NCI-H128 (cell line): ENCODE measurements around the gene RAB1A.
A peak's percentile ranks its signal among the peaks of the same experiment; 100 is the strongest.
"Not testable (repeated sequence)": the region's sequence is repeated elsewhere in the genome, so short reads cannot be mapped to it uniquely, and the experiment has no call there.

Source experiments
- DNase-seq: peaks from one replicate; lab custom pipeline; 2025; ENCODE audit not compliant: unreplicated experiment; lab: John Stamatoyannopoulos, UW

Gene RAB1A

GRCh38 chr2:65129826-65130663, at the start of gene RAB1A:
Gene RAB1A (minus strand): TSS chr2:65130106. CDS start chr2:65129915, 191 bp downstream.
- DNase-seq = peak; percentile 93

- DNase-seq = no peak
Observed at GRCh38 chr2:65177751-65178442, 48.0 kb upstream of the RAB1A start.

DNA sequence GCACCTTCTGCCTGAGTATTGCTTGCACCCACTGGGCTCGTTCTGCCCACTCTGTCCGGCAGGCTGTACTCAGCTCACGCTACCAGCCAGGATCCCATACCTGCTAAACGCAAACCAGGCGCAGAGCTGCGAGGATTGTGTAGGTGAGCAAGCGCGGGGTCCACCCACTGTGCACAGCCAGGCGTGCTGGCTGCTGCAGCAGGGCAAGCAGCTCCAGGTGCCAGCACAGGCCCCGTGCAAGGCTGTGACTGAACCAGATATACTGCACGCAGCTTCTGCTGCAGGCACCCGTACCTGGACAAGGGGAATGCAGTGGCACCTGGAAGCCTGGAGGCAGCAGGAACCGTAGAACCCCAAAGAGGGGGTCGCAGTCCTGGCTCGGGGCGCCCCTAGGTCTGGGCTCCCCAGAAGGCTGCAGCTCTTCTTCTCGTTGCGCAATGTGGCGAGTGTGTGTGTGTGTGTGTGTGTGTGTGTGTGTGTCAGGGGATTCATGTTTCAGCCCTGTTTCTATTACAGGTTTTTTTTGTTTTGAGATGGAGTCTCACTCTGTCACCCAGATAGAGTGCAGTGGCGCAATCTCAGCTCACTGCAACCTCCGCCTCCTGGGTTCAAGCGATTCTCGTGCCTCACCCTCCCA, 46.1 kb upstream of the RAB1A start:
- no peak for DNase-seq

DNA sequence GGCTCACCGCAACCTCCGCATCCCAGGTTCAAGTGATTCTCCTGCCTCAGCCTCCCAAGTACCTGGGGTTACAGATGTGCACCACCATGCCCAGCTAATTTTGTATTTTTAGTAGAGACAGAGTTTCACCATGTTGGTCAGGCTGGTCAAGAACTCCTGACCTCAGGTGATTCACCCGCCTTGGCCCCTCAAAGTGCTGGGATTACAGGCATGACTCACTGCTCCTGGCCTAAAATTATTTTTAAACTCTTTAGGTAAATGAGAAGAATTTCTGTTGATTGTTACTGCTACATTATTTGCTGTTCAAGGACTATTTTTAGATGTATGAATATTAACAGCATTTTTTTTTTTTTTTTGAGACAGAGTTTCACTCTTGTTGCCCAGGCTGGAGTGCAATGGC, 44.1 kb upstream of the RAB1A start:
- not testable (repeated sequence) for DNase-seq

DNA sequence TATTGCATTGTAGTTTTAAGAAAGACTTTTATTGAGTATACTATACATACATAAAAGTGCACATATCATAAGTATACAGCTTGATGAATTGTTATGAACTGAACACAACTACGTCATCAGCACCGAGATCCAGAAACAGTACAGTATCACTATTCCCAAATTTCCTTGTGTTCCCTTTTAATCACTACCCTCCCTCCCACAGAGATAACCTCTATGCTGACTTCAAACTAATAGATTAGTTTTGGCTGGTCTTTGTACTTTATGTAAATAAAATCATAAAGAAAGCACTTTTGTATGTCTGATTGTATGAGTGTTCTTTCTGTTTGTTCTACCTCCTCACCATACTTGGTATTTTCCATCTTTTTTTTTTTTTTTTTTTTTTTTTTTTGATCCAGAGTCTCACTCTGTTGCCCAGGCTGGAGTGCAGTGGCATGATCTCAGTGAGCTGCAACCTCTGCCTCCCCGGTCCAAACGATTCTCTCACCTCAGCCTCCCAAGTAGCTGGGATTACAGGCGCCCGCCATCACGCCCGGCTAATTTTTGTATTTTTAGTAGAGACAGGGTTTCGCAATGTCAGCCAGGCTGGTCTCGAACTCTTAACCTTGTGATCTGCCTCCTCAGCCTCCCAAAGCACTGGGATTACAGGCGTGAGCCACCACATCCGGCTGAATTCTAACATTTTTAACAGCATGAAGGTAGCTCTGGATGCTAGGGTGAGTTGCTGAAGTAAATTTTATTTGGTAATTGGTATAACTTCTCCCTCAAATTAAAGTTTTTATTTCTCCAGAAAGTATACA, 43.3 kb upstream of the RAB1A start:
- no peak for DNase-seq

GRCh38 chr2:65170611-65171477, 40.9 kb upstream of the RAB1A start:
- not testable (repeated sequence) for DNase-seq

DNA sequence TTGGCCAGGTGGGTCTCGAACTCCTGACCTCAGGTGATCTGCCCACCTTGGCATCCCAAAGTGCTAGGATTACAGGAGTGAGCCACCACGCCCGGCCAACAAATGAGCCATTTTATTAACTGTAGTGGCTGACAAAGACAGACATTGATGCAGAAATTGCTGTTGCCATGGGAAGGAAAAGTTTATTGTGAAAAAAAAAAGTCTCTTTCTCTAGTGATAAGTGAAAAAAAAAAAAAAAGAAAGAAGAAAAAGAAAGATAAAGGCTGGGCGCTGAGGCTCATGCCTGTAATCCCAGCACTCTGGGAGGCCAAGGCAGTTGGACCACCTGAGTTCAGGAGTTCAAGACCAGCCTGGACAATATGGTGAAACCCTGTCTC, 39.8 kb upstream of the RAB1A start:
- DNase-seq = no peak

GRCh38 chr2:65165558-65165957, 35.7 kb upstream of the RAB1A start:
- DNase-seq = no peak

DNA sequence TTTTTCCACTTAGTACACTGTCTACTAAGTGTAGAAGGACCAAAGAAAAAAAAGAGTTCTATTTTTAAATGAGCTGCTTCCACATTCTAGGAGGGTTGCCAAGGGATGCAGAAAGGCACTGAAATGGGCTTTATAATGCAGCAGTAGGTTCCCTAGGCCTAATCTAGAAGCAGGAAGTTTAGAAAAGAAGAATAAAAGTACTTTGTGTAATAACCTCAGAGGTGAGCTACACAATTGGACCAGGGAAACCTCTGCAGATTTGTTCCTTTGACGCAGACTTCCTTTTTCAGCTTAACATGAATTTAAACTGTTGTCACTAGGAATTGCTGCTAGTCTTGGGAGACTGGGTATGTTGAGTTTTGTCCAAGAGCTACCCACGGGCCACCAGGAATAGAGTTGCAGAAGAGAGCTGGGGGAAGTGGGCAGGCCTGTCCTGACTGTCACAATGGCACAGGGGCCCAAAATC, 34.6 kb upstream of the RAB1A start:
- no peak for DNase-seq

DNA sequence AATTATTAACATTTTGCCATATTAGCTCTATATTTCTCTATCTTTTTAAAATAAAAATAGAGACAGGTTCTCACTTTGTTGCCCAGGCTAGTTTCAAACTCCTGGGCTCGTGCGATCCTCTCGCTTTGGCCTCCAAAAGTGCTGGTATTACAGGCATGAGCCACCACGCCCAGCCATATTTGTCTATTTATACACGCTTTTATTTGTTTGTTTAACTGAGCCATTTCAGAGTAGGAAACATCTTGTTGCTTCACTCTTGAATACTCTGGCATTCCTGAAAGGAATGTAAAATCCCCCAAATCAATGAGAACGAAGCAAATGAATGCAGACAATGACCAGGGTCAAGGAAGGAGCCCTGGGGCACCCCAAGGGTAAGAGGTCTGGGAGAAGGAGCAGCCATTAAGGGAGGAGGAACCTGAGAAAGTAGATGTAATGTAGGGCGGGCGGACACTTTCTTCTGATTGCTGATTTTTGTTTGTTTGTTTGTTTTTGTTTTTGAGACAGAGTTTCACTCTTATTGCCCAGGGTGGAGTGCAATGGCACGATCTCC, 31.7 kb upstream of the RAB1A start:
- DNase-seq = no peak

- DNase-seq = no peak
Observed at GRCh38 chr2:65159906-65160305, 30.0 kb upstream of the RAB1A start.

GRCh38 chr2:65159261-65159660, 29.4 kb upstream of the RAB1A start:
- DNase-seq = no peak

DNA sequence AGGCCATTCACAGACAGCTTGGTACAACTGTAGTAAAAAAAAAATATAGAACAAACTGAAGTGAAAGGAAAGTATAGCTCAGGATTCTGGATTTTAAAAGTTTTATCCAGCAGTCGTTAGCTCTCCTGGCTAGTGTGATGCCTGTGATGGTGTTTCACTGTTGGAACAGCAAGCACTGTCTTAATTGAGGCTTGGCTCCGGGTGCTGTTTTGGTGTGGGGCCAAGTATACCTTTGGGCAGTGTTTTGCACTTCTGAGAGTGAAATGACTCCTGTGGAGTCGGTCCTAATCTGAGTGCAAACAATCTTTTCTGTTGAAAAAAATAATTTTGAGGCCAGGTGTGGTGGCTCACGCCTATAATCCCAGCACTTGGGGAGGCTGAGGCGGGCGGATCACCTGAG, 28.7 kb upstream of the RAB1A start:
- no peak for DNase-seq

- not testable (repeated sequence) for DNase-seq
Observed at GRCh38 chr2:65157856-65158255, 27.9 kb upstream of the RAB1A start.

- DNase-seq = no peak
Observed at GRCh38 chr2:65156041-65156440, 26.1 kb upstream of the RAB1A start.

DNA sequence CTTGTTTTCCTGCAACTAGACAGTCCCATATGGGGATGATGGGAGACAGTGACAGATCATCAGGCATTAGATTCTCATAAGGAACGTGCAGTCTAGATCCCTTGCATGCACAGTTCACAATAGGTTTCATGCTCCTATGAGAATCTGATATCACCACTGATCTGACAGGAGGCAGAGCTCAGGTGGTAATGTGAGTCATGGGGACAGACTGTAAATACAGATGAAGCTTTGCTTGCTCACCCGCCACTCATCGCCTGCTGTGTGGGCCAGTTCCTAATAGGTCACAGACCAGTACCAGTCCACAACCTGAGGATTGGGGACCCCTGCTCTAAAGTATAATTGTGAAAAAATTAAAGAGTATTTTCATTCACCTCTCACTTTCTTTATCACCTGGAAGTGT, 23.6 kb upstream of the RAB1A start:
- no peak for DNase-seq

- DNase-seq = no peak
Observed at GRCh38 chr2:65146078-65146477, 16.2 kb upstream of the RAB1A start.

DNA sequence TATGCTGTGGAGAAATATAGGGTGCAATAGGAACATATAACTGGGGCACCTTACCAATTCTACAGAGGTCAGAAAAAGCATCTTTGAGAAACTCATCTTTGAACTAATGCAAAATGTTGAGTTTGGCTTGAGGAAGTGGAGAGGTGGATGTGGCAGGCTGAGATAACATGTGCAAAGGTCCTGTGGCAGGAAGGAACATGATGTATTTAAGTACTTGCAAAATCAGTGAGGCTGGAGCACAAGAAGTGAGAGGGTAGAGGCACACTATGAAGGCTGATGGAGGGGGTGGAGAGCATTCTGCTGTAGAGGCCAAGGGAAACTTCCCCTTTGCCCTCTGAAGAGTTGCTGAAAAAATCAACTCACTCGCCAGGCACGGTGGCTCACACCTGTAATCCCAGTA, 14.7 kb upstream of the RAB1A start:
- no peak for DNase-seq

DNA sequence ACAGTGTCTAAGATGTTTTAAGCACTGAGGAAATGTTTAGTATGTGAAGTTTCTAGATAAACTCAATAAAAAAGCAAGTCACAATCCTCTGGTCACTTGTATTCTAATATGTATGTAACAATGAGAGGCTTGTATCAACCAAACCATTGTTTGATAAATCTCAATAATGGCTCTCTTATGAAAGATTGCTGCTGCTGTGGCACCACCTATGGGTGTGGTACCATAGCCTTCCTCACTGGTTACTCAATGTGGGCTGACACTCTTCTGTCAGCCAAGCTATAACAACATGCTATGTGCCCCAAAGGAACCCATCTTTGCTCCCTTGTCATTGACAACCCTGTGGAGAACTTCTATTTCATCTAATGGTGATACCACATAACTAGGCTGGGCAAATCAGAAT, 12.6 kb upstream of the RAB1A start:
- no peak for DNase-seq
